ENCODE data around the gene NOL4L. TPM values are rescaled to one million over a fixed set of nuclear protein-coding genes. Genes with fewer than 3 reads are reported as not detected.
A peak's percentile ranks its signal among the peaks of the same experiment; 100 is the strongest.

Gene NOL4L
- polyA plus RNA-seq, 3 donors = 1.1 to 30.9 (median 2.8) TPM

DNA sequence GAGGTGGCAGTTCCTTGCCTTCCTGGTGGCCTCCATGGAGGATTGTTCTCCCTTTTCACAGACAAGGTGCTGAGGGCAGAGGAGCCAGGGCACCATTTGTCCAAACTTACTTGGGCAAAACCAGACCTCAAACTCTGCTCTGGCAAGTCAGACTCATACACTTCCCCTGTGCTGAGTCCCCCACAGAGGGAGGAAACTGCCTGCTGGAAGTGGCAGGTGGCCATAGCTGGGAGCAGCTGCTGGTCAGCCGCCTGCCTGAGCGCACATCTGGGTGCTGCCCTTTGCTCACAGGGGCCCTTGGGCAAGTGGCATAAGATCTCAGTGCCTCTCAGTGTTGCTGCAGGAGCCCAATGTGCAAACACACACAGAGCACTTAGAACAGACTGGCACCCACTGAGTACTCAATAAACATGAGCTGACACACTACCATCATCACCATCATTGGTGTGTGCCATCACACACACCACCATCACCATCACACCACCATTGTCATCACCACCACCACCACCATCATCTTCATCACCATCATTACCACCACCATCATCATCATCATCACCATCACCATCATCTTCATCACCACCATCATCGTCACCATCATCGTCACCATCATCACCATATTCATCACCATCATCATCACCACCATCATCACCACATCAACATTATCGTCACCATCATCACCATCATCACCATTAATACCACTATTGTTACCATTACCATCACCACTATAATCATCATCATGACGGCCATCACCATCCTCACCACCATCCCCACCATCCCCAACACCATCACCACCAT lies 17.6 kb downstream of the NOL4L start:
- Histone ChIP-seq H2AFZ (ENCODE audit: insufficient read depth, low read depth, low read length, poor library complexity, severe bottlenecking) (no peak overlapping the region), H3K4me3 (replicated peaks in 1 of 3; ENCODE audit: low read depth in 2 of 3, low read length in 3 of 3) (no peak overlapping the region), H3K9me3 (replicated peaks in 1 of 2; ENCODE audit: control insufficient read depth in 1 of 2, insufficient read depth in 1 of 2, low read length in 2 of 2) (no peaks in the 10 kb centered on the region), H4K20me1 (ENCODE audit: insufficient read depth, low read length) (no peaks in the 10 kb centered on the region), H3K9ac (ENCODE audit: insufficient read depth, low read length, poor library complexity, severe bottlenecking) (no peak overlapping the region), H3K27me3 (ENCODE audit: control insufficient read depth in 2 of 2, insufficient read depth in 2 of 2, low read length in 2 of 2) (no peaks in the 10 kb centered on the region), H3K27ac (ENCODE audit: low read depth in 1 of 2, low read length in 2 of 2) (no peak overlapping the region), H3K4me1 (ENCODE audit: control insufficient read depth in 1 of 2, insufficient read depth in 2 of 2, low read length in 2 of 2) (peaks cover 38 to 44% of the 10 kb centered on the region in 2 donors), H3K36me3 (replicated peaks in 1 of 2; ENCODE audit: control insufficient read depth in 1 of 2, insufficient read depth in 2 of 2, low read length in 2 of 2) (no peaks in the 10 kb centered on the region), H3K4me2 (replicated peaks; ENCODE audit: extremely low read depth, low read length, poor library complexity, severe bottlenecking) (no peak overlapping the region), H3K79me2 (ENCODE audit: insufficient read depth, low read length) (peaks cover 11% of the 10 kb centered on the region)
- intact Hi-C loops (cut with micrococcal nuclease) = loop anchor here in 1 of 2 donors (5.0 kb wide), 1 partner anchor 40 kb away; no protein-coding TSS in a partner anchor
- Mint-ChIP-seq H3K27ac (peak overlapping the region in 1 of 7 donors; percentile 66), H3K9me3 (peaks cover 0 to 2% (median 0%) of the 10 kb centered on the region in 7 donors), H3K4me1 (peaks cover 43% of the 10 kb centered on the region), H3K4me3 (no peak overlapping the region), H3K36me3 (no peaks in the 10 kb centered on the region), H3K27me3 (ENCODE audit: low read depth in 3 of 3) (peaks cover 0 to 3% (median 3%) of the 10 kb centered on the region in 3 donors)
- 74% methylated on average over 6 of the region's 6 CpGs for WGBS (ENCODE audit: insufficient coverage)
- TF ChIP-seq, protein P1, sequence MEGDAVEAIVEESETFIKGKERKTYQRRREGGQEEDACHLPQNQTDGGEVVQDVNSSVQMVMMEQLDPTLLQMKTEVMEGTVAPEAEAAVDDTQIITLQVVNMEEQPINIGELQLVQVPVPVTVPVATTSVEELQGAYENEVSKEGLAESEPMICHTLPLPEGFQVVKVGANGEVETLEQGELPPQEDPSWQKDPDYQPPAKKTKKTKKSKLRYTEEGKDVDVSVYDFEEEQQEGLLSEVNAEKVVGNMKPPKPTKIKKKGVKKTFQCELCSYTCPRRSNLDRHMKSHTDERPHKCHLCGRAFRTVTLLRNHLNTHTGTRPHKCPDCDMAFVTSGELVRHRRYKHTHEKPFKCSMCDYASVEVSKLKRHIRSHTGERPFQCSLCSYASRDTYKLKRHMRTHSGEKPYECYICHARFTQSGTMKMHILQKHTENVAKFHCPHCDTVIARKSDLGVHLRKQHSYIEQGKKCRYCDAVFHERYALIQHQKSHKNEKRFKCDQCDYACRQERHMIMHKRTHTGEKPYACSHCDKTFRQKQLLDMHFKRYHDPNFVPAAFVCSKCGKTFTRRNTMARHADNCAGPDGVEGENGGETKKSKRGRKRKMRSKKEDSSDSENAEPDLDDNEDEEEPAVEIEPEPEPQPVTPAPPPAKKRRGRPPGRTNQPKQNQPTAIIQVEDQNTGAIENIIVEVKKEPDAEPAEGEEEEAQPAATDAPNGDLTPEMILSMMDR (IDR thresholded peaks at IDR 0.05) = no peak
- DNase-seq = no peak

DNA sequence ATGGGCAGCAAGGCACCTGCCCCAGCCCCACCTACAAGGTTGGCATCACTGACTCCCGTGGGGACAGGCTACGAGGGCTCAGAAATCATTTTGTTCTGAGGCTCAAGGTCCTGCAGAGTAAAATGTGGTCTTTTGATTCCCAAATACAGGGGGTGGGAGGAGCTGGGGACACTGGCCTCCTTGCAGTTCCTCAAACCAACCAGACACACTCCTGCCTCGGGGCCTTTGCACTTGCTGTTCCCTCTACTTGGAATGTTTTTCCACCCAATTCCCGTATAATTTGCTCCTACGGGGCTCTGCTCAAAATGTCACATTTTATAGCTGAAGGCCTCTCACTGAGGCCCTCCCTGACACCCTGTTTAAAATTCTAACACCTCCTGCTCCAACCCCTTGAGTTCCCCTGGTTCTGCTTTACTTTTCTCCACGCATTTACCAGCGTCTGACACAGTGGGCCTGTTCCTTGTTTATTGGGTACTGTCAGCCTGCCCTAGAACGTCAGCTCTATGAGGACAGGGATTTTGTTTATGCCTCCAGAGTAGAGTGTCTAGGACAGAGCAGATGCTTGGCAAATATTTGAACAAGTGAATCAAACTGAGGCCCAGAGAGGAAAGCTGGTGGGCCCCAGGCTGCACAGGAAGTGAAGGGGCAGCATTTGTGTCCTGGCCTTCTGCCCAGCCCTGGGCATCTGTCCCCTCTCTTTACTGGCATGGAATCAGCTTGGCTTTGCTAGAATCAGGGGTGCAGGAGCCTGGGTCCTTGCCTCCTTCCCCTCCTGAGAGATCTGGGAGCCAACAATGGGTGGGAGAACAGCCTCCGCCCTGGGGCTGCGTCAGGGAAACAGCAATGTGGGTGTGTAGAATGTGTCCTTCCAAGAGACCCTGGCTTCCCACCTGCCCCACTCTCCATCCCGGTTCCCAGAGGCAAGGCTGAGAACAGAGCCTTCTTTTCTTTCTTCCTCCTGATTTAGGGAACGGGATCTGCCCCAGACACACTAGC lies 18.5 kb downstream of the NOL4L start:
- intact Hi-C loops (cut with micrococcal nuclease) = loop anchor here in 1 of 2 donors (5.0 kb wide), 1 partner anchor 39 kb away; no protein-coding TSS in a partner anchor
- peaks cover 38 to 44% of the 10 kb centered on the region in 2 donors for H3K4me1 ChIP-seq (ENCODE audit: control insufficient read depth in 1 of 2, insufficient read depth in 2 of 2, low read length in 2 of 2)
- no peak for DNase-seq

More for the DNA sequence above, 18.5 kb downstream of the NOL4L start:
- 80% methylated on average over 7 of the region's 12 CpGs for WGBS (ENCODE audit: insufficient coverage)
- Histone ChIP-seq H3K4me3 (replicated peaks in 1 of 3; ENCODE audit: low read depth in 2 of 3, low read length in 3 of 3) (no peak overlapping the region), H4K20me1 (ENCODE audit: insufficient read depth, low read length) (no peaks in the 10 kb centered on the region), H3K27me3 (ENCODE audit: control insufficient read depth in 2 of 2, insufficient read depth in 2 of 2, low read length in 2 of 2) (no peaks in the 10 kb centered on the region), H2AFZ (ENCODE audit: insufficient read depth, low read depth, low read length, poor library complexity, severe bottlenecking) (no peak overlapping the region), H3K79me2 (ENCODE audit: insufficient read depth, low read length) (peaks cover 11% of the 10 kb centered on the region), H3K4me2 (replicated peaks; ENCODE audit: extremely low read depth, low read length, poor library complexity, severe bottlenecking) (no peak overlapping the region), H3K36me3 (replicated peaks in 1 of 2; ENCODE audit: control insufficient read depth in 1 of 2, insufficient read depth in 2 of 2, low read length in 2 of 2) (no peaks in the 10 kb centered on the region), H3K9ac (ENCODE audit: insufficient read depth, low read length, poor library complexity, severe bottlenecking) (no peak overlapping the region), H3K27ac (ENCODE audit: low read depth in 1 of 2, low read length in 2 of 2) (no peak overlapping the region), H3K9me3 (replicated peaks in 1 of 2; ENCODE audit: control insufficient read depth in 1 of 2, insufficient read depth in 1 of 2, low read length in 2 of 2) (no peaks in the 10 kb centered on the region)
- Mint-ChIP-seq H3K4me3 (no peak overlapping the region), H3K9me3 (peaks cover 0 to 2% (median 0%) of the 10 kb centered on the region in 7 donors), H3K27ac (peak overlapping the region in 3 of 7 donors; percentile 42 to 66 (median 55)), H3K4me1 (peaks cover 39% of the 10 kb centered on the region), H3K36me3 (no peaks in the 10 kb centered on the region), H3K27me3 (ENCODE audit: low read depth in 3 of 3) (peaks cover 0 to 6% (median 3%) of the 10 kb centered on the region in 3 donors)
- TF ChIP-seq, protein P1 (IDR thresholded peaks at IDR 0.05) = no peak

Data from CD14-positive monocyte (primary cell).